Stimulated activated CD4-positive, alpha-beta T cell treated with anti-CD3 and anti-CD28 coated beads, Interleukin-4, amount 100 ng/mL, for 1 hour (primary cell): ENCODE data around the gene OR8G1.
"Not testable (repeated sequence)": the region's sequence is repeated elsewhere in the genome, so short reads cannot be mapped to it uniquely, and the experiment has no call there.

Experiments used
- DNase-seq: peaks from one replicate; pipeline ENCODE4 v3.0.0-alpha.2; 2020

Gene OR8G1

GRCh38 chr11:124238512-124238911, 2.4 kb upstream of the OR8G1 start:
- DNase-seq: no peak

- DNase-seq: not testable (repeated sequence)
These were observed 9.0 kb downstream of the OR8G1 start for GRCh38 chr11:124249869-124250268.

GRCh38 chr11:124256076-124256475, 15.2 kb downstream of the OR8G1 start, which contains the start of gene OR8G5:
Gene OR8G5, plus strand, starts transcription at chr11:124256376. Its CDS starts 8,556 bp downstream, at chr11:124264932.
- no peak for DNase-seq

- not testable (repeated sequence) for DNase-seq
These were observed 24.1 kb downstream of the OR8G1 start for GRCh38 chr11:124265041-124265440.

- not testable (repeated sequence) for DNase-seq
These were observed 30.0 kb downstream of the OR8G1 start for GRCh38 chr11:124270886-124271285.

GRCh38 chr11:124274000-124274399, 33.1 kb downstream of the OR8G1 start:
- DNase-seq: no peak

- no peak for DNase-seq
These were observed 35.2 kb downstream of the OR8G1 start for GRCh38 chr11:124276081-124276480.

GRCh38 chr11:124277207-124277606, 36.3 kb downstream of the OR8G1 start:
- no peak for DNase-seq

- DNase-seq: no peak
These were observed 36.9 kb downstream of the OR8G1 start for GRCh38 chr11:124277804-124278203.

- DNase-seq: no peak
These were observed 37.4 kb downstream of the OR8G1 start for GRCh38 chr11:124278261-124278660.

- DNase-seq: no peak
These were observed 44.9 kb downstream of the OR8G1 start for GRCh38 chr11:124285610-124286344.

- DNase-seq: no peak
These were observed 53.8 kb downstream of the OR8G1 start for GRCh38 chr11:124294687-124295086.

- DNase-seq: no peak
These were observed 55.1 kb downstream of the OR8G1 start for GRCh38 chr11:124296016-124296415.

GRCh38 chr11:124297921-124298320, 57.0 kb downstream of the OR8G1 start:
- DNase-seq: no peak

- no peak for DNase-seq
These were observed 60.7 kb downstream of the OR8G1 start for GRCh38 chr11:124301548-124301947.

- DNase-seq: no peak
These were observed 61.6 kb downstream of the OR8G1 start for GRCh38 chr11:124302347-124303125.
